KOPT-K1 (cell line): ENCODE data around the gene NLRP9.

Experiments
- H3K27ac ChIP-seq: fragments of 200-600 bp; sonication (generic); 2 replicates; pipeline ENCODE4 v1.5.1; 2016; ENCODE audit warnings: antibody characterized with exemption, mild to moderate bottlenecking, low read depth, low read length; ENCODE audit not compliant: poor library complexity, severe bottlenecking
- H3K36me3 ChIP-seq: fragments of 200-600 bp; sonication (generic); 2 replicates; pipeline ENCODE4 v1.5.1; 2017; ENCODE audit warnings: antibody characterized with exemption, mild to moderate bottlenecking, low read length, moderate library complexity; ENCODE audit not compliant: insufficient read depth
- H3K9me3 ChIP-seq: fragments of 200-600 bp; sonication (generic); 2 replicates; pipeline ENCODE4 v1.5.1; 2017; ENCODE audit warnings: antibody characterized with exemption, low read length, mild to moderate bottlenecking; ENCODE audit not compliant: insufficient read depth, poor library complexity, severe bottlenecking

The NLRP9 gene

DNA sequence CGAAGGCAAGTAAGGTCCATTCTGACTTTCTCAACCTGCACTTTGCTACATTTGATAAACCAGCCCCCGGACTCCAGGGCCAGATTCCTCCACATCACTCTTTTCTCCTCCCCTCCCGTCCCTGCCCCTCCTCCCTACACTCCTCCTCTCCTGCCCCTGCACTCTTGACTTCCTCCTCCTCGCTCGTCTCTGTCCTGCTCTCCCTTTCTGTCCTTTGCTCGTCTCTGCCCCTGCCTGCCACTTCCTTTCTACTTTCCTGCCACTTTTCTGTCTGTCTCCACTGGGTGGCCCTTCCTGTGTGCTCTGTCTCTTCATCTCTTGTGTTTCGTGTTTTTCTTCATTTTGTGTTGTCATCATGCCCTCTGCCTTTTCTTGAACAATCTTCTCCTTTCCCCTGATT is 76.4 kb downstream of the NLRP9 start:
- no peaks in the 10 kb centered on the region for H3K9me3 ChIP-seq
- no peak overlapping the region for H3K27ac ChIP-seq
- peaks cover 99% of the 10 kb centered on the region for H3K36me3 ChIP-seq

DNA sequence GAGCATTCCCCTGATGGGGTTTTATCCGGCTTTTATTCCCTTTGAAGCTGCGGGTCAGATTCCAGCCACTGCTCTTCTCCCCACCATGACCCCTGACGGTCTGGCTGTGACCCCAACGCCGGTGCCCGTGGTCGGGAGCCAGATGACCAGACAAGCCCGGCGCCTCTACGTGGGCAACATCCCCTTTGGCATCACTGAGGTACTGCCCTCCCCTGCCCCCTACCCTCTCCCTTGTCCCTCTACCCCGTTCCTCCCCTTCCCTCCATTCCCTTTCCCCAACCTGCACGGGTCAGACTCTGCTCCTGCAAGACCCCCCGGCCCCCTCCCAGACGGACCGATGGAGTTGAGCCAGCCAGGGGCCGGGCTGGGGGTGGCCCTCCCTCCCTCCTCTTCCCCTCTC is 77.2 kb downstream of the NLRP9 start:
- no peak overlapping the region for H3K27ac ChIP-seq
- H3K36me3 ChIP-seq: peaks cover 98% of the 10 kb centered on the region

DNA sequence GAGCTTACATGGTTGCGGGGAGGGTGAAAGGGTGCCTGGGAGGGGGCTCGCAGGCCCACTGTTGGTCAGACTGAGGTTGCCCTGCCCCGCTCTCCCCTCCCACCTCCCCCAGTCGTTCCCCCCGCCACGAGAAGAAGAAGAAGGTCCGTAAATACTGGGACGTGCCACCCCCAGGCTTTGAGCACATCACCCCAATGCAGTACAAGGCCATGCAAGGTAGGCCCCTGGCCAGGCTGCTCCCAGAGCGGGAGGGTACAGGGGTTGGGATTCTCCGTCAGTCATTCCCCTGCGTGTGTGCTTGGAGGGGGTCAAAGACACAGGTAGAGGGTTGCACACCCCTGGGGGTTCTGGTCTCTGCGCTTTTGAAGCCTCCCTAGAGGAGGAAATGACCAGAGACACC is 77.8 kb downstream of the NLRP9 start:
- H3K36me3 ChIP-seq: peaks cover 95% of the 10 kb centered on the region
- no peaks in the 10 kb centered on the region for H3K9me3 ChIP-seq
- H3K27ac ChIP-seq: no peak overlapping the region

More for the DNA sequence above, 77.2 kb downstream of the NLRP9 start:
- no peaks in the 10 kb centered on the region for H3K9me3 ChIP-seq

DNA sequence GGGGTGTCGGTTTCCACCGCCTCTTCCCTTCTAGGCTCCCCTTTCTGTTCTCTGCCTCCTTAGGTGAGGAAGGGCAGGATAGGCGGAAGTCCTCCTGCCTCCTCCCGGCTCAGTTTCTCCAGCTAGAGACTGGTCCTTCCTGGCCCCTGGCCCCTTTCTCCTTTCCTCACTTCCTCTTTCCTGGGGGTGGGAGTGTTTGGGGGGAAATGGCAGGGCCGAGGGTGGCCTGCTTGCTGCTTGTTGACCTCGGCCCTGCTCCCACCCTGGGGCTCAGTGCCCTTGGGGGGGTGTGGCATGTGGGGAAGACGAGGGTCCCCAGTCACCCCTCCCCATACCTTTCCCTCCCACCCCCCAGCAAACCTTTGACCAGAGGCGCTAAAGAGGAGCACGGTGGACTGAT is 78.4 kb downstream of the NLRP9 start:
- H3K36me3 ChIP-seq: peaks cover 89% of the 10 kb centered on the region
- no peak overlapping the region for H3K27ac ChIP-seq
- H3K9me3 ChIP-seq: no peaks in the 10 kb centered on the region

DNA sequence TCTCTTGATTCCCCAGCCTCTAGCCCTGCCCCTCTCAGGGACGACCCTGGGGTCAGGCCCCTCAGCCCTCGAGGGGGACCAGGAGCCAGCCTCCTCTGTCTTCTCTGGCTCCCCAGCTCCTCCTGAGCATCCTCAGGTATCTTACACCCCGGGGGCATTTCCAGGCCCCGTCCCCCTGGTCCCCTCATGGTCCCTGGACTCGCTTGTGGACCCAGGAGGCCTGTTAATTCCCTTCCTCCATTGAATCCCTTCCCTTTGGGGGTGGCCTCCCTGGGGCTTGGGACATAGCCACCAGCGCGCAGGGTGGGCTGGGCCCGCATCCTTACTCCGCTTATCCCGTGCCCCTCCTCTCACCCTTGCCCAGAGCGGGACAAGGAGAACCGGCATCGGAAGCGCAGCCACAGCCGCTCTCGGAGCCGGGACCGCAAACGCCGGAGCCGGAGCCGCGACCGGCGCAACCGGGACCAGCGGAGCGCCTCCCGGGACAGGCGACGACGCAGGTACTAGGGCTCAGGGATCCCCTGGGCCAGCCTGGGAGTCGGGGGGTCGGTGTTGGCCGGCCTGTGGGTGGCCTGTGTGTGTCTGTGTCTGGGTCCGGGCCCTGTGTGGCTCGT is 79.2 kb downstream of the NLRP9 start:
- Histone ChIP-seq H3K27ac (no peak overlapping the region), H3K36me3 (peaks cover 81% of the 10 kb centered on the region), H3K9me3 (no peaks in the 10 kb centered on the region)
